Mesendoderm (in vitro differentiated cells): ENCODE results near the gene SPOCK3.

Experiments used
- DNase-seq: peaks from one replicate; pipeline ENCODE4 v3.0.0; 2013
- H2AK5ac ChIP-seq: 2 replicates; pipeline ENCODE4 v1.6.1; 2013; ENCODE audit warnings: low read length, inconsistent platforms
- H2BK120ac ChIP-seq: 2 replicates; pipeline ENCODE4 v1.6.1; 2013; ENCODE audit warnings: low read depth, mild to moderate bottlenecking, low read length, moderate library complexity, mixed read lengths
- H2BK15ac ChIP-seq: replicated peaks from 2 replicates; pipeline ENCODE4 v1.6.1; 2013; ENCODE audit warnings: low read depth, mild to moderate bottlenecking, moderate library complexity
- H2BK5ac ChIP-seq: 2 replicates; pipeline ENCODE4 v1.6.1; 2013; ENCODE audit warnings: low read length, inconsistent platforms
- H3K18ac ChIP-seq: 2 replicates; pipeline ENCODE4 v1.6.1; 2013; ENCODE audit warnings: mild to moderate bottlenecking, low read length, mixed read lengths
- H3K23ac ChIP-seq: one replicate; pipeline ENCODE4 v1.6.1; 2013; ENCODE audit warnings: low read length
- H3K27ac ChIP-seq: 2 replicates; pipeline ENCODE4 v1.5.1; 2013; ENCODE audit warnings: low read depth, mild to moderate bottlenecking, inconsistent platforms, low read length, moderate library complexity
- H3K27me3 ChIP-seq: 2 replicates; pipeline ENCODE4 v1.6.1; 2013; ENCODE audit warnings: low read length, control low read depth, mild to moderate bottlenecking, inconsistent platforms; ENCODE audit not compliant: insufficient read depth, poor library complexity
- H3K36me3 ChIP-seq: 2 replicates; pipeline ENCODE4 v1.6.1; 2013; ENCODE audit warnings: low read length, inconsistent platforms; ENCODE audit not compliant: control insufficient read depth, insufficient read depth
- H3K4ac ChIP-seq: one replicate; pipeline ENCODE4 v1.6.1; 2013; ENCODE audit warnings: low read depth, mild to moderate bottlenecking, low read length, moderate library complexity
- H3K4me1 ChIP-seq: 2 replicates; pipeline ENCODE4 v1.6.1; 2013; ENCODE audit warnings: low read depth, low read length, inconsistent platforms; ENCODE audit not compliant: control insufficient read depth
- H3K4me2 ChIP-seq: 2 replicates; pipeline ENCODE4 v1.6.1; 2013; ENCODE audit warnings: low read length
- H3K4me3 ChIP-seq: 2 replicates; pipeline ENCODE4 v1.5.1; 2013; ENCODE audit warnings: mild to moderate bottlenecking, low read length
- H3K56ac ChIP-seq: one replicate; pipeline ENCODE4 v1.6.1; 2013; ENCODE audit warnings: low read length
- H3K79me1 ChIP-seq: 2 replicates; pipeline ENCODE4 v1.6.1; 2013; ENCODE audit warnings: low read length, inconsistent platforms
- H3K79me2 ChIP-seq: 2 replicates; pipeline ENCODE4 v1.6.1; 2013; ENCODE audit warnings: mild to moderate bottlenecking, low read length; ENCODE audit not compliant: control insufficient read depth, insufficient read depth
- H3K9ac ChIP-seq: 2 replicates; pipeline ENCODE4 v1.6.1; 2013; ENCODE audit warnings: low read length, inconsistent platforms
- H4K5ac ChIP-seq: one replicate; pipeline ENCODE4 v1.6.1; 2013; ENCODE audit warnings: low read length
- H4K8ac ChIP-seq: one replicate; pipeline ENCODE4 v1.6.1; 2013; ENCODE audit warnings: low read depth, mild to moderate bottlenecking, control low read depth, low read length, moderate library complexity
- WGBS: extraction: QIAGEN DNeasy Blood & Tissue Kit; methylation state at CpG from one replicate; pipeline ENCODE4 v1.1.7; 2013; ENCODE audit warnings: low lambda C conversion rate, missing lambda C conversion rate; ENCODE audit not compliant: insufficient coverage; ENCODE audit errors: extremely low coverage; 5-methylcytosine and 5-hydroxymethylcytosine counted together

The SPOCK3 gene

GRCh38 chr4:167239627-167240026, 5.3 kb upstream of the SPOCK3 start:
- Histone ChIP-seq H3K4me3 (no peak overlapping the region), H2BK15ac (no peak overlapping the region), H3K4me2 (no peak overlapping the region), H4K8ac (no peak overlapping the region), H3K27me3 (no peaks in the 10 kb centered on the region), H3K79me2 (no peaks in the 10 kb centered on the region), H3K4ac (no peak overlapping the region), H3K36me3 (no peaks in the 10 kb centered on the region), H3K56ac (no peak overlapping the region), H2BK120ac (no peak overlapping the region), H3K9ac (no peak overlapping the region), H3K79me1 (no peaks in the 10 kb centered on the region), H2AK5ac (no peak overlapping the region), H4K5ac (no peak overlapping the region), H2BK5ac (no peak overlapping the region), H3K18ac (no peak overlapping the region), H3K23ac (no peak overlapping the region), H3K27ac (no peak overlapping the region), H3K4me1 (peaks cover 10% of the 10 kb centered on the region)
- DNase-seq: no peak
- WGBS: no CpG with 5 or more reads among the region's 2 CpGs

GRCh38 chr4:167238226-167238625, 3.9 kb upstream of the SPOCK3 start:
- H3K79me1 ChIP-seq: no peaks in the 10 kb centered on the region
- H3K27ac ChIP-seq: no peak overlapping the region
- H3K36me3 ChIP-seq: no peaks in the 10 kb centered on the region
- no peak overlapping the region for H3K23ac ChIP-seq
- no peak overlapping the region for H3K18ac ChIP-seq
- no peak overlapping the region for H2BK120ac ChIP-seq
- H3K4ac ChIP-seq: no peak overlapping the region
- peaks cover 3% of the 10 kb centered on the region for H3K27me3 ChIP-seq
- H2AK5ac ChIP-seq: no peak overlapping the region
- peak; percentile 47 for DNase-seq
- H3K79me2 ChIP-seq: no peaks in the 10 kb centered on the region
- H3K4me3 ChIP-seq: no peak overlapping the region
- H3K4me1 ChIP-seq: peaks cover 10% of the 10 kb centered on the region
- no peak overlapping the region for H4K8ac ChIP-seq
- H3K56ac ChIP-seq: no peak overlapping the region
- H2BK5ac ChIP-seq: no peak overlapping the region
- no peak overlapping the region for H4K5ac ChIP-seq
- H2BK15ac ChIP-seq: no peak overlapping the region
- H3K9ac ChIP-seq: no peak overlapping the region
- no CpG with 5 or more reads among the region's 1 CpG for WGBS
- no peak overlapping the region for H3K4me2 ChIP-seq

GRCh38 chr4:167233685-167234315, 494 bp downstream of the SPOCK3 start:
- Histone ChIP-seq H2BK15ac (no peak overlapping the region), H3K56ac (peak overlapping the region; percentile 69), H3K27me3 (peaks cover 4% of the 10 kb centered on the region), H3K9ac (peak overlapping the region; percentile 20), H3K4me1 (peaks cover 10% of the 10 kb centered on the region), H3K79me2 (no peaks in the 10 kb centered on the region), H3K23ac (no peak overlapping the region), H3K79me1 (no peaks in the 10 kb centered on the region), H3K18ac (no peak overlapping the region), H4K8ac (no peak overlapping the region), H3K4ac (no peak overlapping the region), H3K4me3 (peak overlapping the region; percentile 1), H3K36me3 (no peaks in the 10 kb centered on the region), H2BK120ac (no peak overlapping the region), H3K27ac (no peak overlapping the region), H4K5ac (no peak overlapping the region), H2AK5ac (no peak overlapping the region), H3K4me2 (peak overlapping the region; percentile 85), H2BK5ac (no peak overlapping the region)
- DNase-seq: peak; percentile 19
- no CpG with 5 or more reads among the region's 40 CpGs for WGBS

GRCh38 chr4:167232805-167233684, 1.2 kb downstream of the SPOCK3 start:
- peak; percentile 16 for DNase-seq
- H3K56ac ChIP-seq: no peak overlapping the region

GRCh38 chr4:167230744-167231143, 3.5 kb downstream of the SPOCK3 start:
- H3K9ac ChIP-seq: no peak overlapping the region
- no peaks in the 10 kb centered on the region for H3K79me2 ChIP-seq
- no peak overlapping the region for H2BK120ac ChIP-seq
- DNase-seq: no peak
- H3K4me2 ChIP-seq: no peak overlapping the region
- no peak overlapping the region for H2BK5ac ChIP-seq
- H3K4me3 ChIP-seq: no peak overlapping the region
- no peak overlapping the region for H3K23ac ChIP-seq
- no peak overlapping the region for H3K4ac ChIP-seq
- no peak overlapping the region for H3K18ac ChIP-seq
- no peak overlapping the region for H3K56ac ChIP-seq
- peaks cover 4% of the 10 kb centered on the region for H3K27me3 ChIP-seq
- no peaks in the 10 kb centered on the region for H3K4me1 ChIP-seq
- no peaks in the 10 kb centered on the region for H3K79me1 ChIP-seq
- H3K27ac ChIP-seq: no peak overlapping the region
- 100% methylated on average over 2 of the region's 5 CpGs for WGBS
- H2AK5ac ChIP-seq: no peak overlapping the region
- no peak overlapping the region for H2BK15ac ChIP-seq
- no peak overlapping the region for H4K8ac ChIP-seq
- H3K36me3 ChIP-seq: no peaks in the 10 kb centered on the region
- no peak overlapping the region for H4K5ac ChIP-seq

More at GRCh38 chr4:167232805-167233684, 1.2 kb downstream of the SPOCK3 start:
- H3K27me3 ChIP-seq: peaks cover 4% of the 10 kb centered on the region
- H3K4me1 ChIP-seq: peaks cover 9% of the 10 kb centered on the region
- H4K8ac ChIP-seq: no peak overlapping the region
- H2AK5ac ChIP-seq: no peak overlapping the region
- no peak overlapping the region for H3K4me3 ChIP-seq
- no peak overlapping the region for H2BK15ac ChIP-seq
- H3K79me2 ChIP-seq: no peaks in the 10 kb centered on the region
- no peaks in the 10 kb centered on the region for H3K36me3 ChIP-seq
- H3K9ac ChIP-seq: no peak overlapping the region
- H3K23ac ChIP-seq: no peak overlapping the region
- H3K4ac ChIP-seq: no peak overlapping the region
- H4K5ac ChIP-seq: no peak overlapping the region
- no peak overlapping the region for H2BK5ac ChIP-seq
- WGBS: no CpG with 5 or more reads among the region's 25 CpGs
- peak overlapping the region; percentile 85 for H3K4me2 ChIP-seq
- no peaks in the 10 kb centered on the region for H3K79me1 ChIP-seq
- no peak overlapping the region for H3K18ac ChIP-seq
- no peak overlapping the region for H3K27ac ChIP-seq
- no peak overlapping the region for H2BK120ac ChIP-seq
